H9 (cell line): ENCODE results near the gene FAM72C. TPM values are rescaled to one million over a fixed set of nuclear protein-coding genes. Genes with fewer than 3 reads are reported as not detected.
"Not testable (repeated sequence)": the region's sequence is repeated elsewhere in the genome, so short reads cannot be mapped to it uniquely, and the experiment has no call there.

Source experiments
- DNase-seq: peaks from one replicate; pipeline ENCODE4 v3.0.0-alpha.2; 2017
- H2AFZ ChIP-seq: one replicate; pipeline ENCODE4 v1.6.1; 2013; ENCODE audit warnings: mild to moderate bottlenecking, low read length, control low read depth, moderate library complexity
- H2AK5ac ChIP-seq: 2 replicates; pipeline ENCODE4 v1.6.1; 2013; ENCODE audit warnings: low read length, control low read depth, mixed read lengths; ENCODE audit not compliant: insufficient read length
- H2BK120ac ChIP-seq: one replicate; pipeline ENCODE4 v1.6.1; 2013; ENCODE audit warnings: low read depth, mild to moderate bottlenecking, low read length, control low read depth, inconsistent platforms; ENCODE audit not compliant: poor library complexity, severe bottlenecking
- H2BK12ac ChIP-seq: 2 replicates; pipeline ENCODE4 v1.6.1; 2013; ENCODE audit warnings: low read length, control low read depth, mixed read lengths, low read depth; ENCODE audit not compliant: insufficient read length
- H2BK15ac ChIP-seq: 2 replicates; pipeline ENCODE4 v1.6.1; 2013; ENCODE audit warnings: low read depth, low read length, control low read depth
- H2BK20ac ChIP-seq: one replicate; pipeline ENCODE4 v1.6.1; 2013; ENCODE audit warnings: low read depth, mild to moderate bottlenecking, low read length, control low read depth, inconsistent platforms; ENCODE audit not compliant: poor library complexity, severe bottlenecking
- H2BK5ac ChIP-seq: 2 replicates; pipeline ENCODE4 v1.6.1; 2013; ENCODE audit warnings: low read length, control low read depth, mixed read lengths; ENCODE audit not compliant: insufficient read length
- H3K14ac ChIP-seq: 2 replicates; pipeline ENCODE4 v1.6.1; 2013; ENCODE audit warnings: low read length, control low read depth; ENCODE audit not compliant: insufficient read depth
- H3K18ac ChIP-seq: 2 replicates; pipeline ENCODE4 v1.6.1; 2013; ENCODE audit warnings: low read depth, mild to moderate bottlenecking, mixed read lengths, low read length, control low read depth; ENCODE audit not compliant: insufficient read length
- H3K23ac ChIP-seq: 2 replicates; pipeline ENCODE4 v1.6.1; 2013; ENCODE audit warnings: low read length, control low read depth, mixed read lengths, low read depth; ENCODE audit not compliant: insufficient read length
- H3K23me2 ChIP-seq: 2 replicates; pipeline ENCODE4 v1.6.1; 2013; ENCODE audit warnings: low read depth, mild to moderate bottlenecking, mixed read lengths, low read length, control low read depth; ENCODE audit not compliant: insufficient read length, poor library complexity, severe bottlenecking
- H3K27ac ChIP-seq: 2 replicates; pipeline ENCODE4 v1.5.1; 2013; ENCODE audit warnings: low read length, control low read depth, mixed read lengths, low read depth; ENCODE audit not compliant: insufficient read length
- H3K27me3 ChIP-seq: 2 replicates; pipeline ENCODE4 v1.6.1; 2013; ENCODE audit warnings: low read length, control low read depth, inconsistent platforms; ENCODE audit not compliant: insufficient read depth
- H3K4ac ChIP-seq: 2 replicates; pipeline ENCODE4 v1.6.1; 2013; ENCODE audit warnings: low read depth, mild to moderate bottlenecking, control low read depth, inconsistent platforms, low read length, moderate library complexity
- H3K4me1 ChIP-seq: 2 replicates; pipeline ENCODE4 v1.6.1; 2013; ENCODE audit warnings: low read length, control low read depth, inconsistent platforms; ENCODE audit not compliant: insufficient read depth
- H3K4me2 ChIP-seq: 2 replicates; pipeline ENCODE4 v1.6.1; 2013; ENCODE audit warnings: low read length, control low read depth, mixed read lengths; ENCODE audit not compliant: insufficient read length, insufficient read depth
- H3K56ac ChIP-seq: 2 replicates; pipeline ENCODE4 v1.6.1; 2013; ENCODE audit warnings: low read depth, mild to moderate bottlenecking, mixed read lengths, low read length, control low read depth; ENCODE audit not compliant: insufficient read length
- H3K79me1 ChIP-seq: 2 replicates; pipeline ENCODE4 v1.6.1; 2013; ENCODE audit warnings: low read depth, mild to moderate bottlenecking, moderate library complexity, low read length, control low read depth, inconsistent platforms; ENCODE audit not compliant: insufficient read depth, poor library complexity, severe bottlenecking
- H3K79me2 ChIP-seq: 2 replicates; pipeline ENCODE4 v1.6.1; 2013; ENCODE audit warnings: low read length, control low read depth, inconsistent platforms; ENCODE audit not compliant: insufficient read depth
- H3K9ac ChIP-seq: 2 replicates; pipeline ENCODE4 v1.6.1; 2013; ENCODE audit warnings: low read length, control low read depth, mixed read lengths; ENCODE audit not compliant: insufficient read length; ENCODE audit errors: extremely low read depth
- H3K9me3 ChIP-seq: one replicate; pipeline ENCODE4 v1.6.1; 2013; ENCODE audit warnings: low read depth, low read length, inconsistent platforms; ENCODE audit not compliant: control insufficient read depth
- H3T11ph ChIP-seq: one replicate; pipeline ENCODE4 v1.6.1; 2013; ENCODE audit warnings: mild to moderate bottlenecking, low read length, control low read depth, inconsistent platforms
- H4K20me1 ChIP-seq: one replicate; pipeline ENCODE4 v1.6.1; 2013; ENCODE audit not compliant: control insufficient read depth, insufficient read length, insufficient read depth
- H4K5ac ChIP-seq: 2 replicates; pipeline ENCODE4 v1.6.1; 2013; ENCODE audit warnings: low read depth, mild to moderate bottlenecking, mixed read lengths, low read length, control low read depth; ENCODE audit not compliant: insufficient read length
- H4K8ac ChIP-seq: replicated peaks from 2 replicates; pipeline ENCODE4 v1.6.1; 2013; ENCODE audit warnings: low read length, control low read depth, mixed read lengths, low read depth; ENCODE audit not compliant: insufficient read length
- H4K91ac ChIP-seq: 2 replicates; pipeline ENCODE4 v1.6.1; 2013; ENCODE audit warnings: low read depth, mild to moderate bottlenecking, moderate library complexity, mixed read lengths, low read length, control low read depth; ENCODE audit not compliant: insufficient read length
- H3K27ac Mint-ChIP-seq, 3 experiments: 2 replicates in 2 of 3; 3 replicates in 1 of 3; pipeline ENCODE4 v1.8.0; 2020 to 2021; ENCODE audit warnings: mixed read lengths in 3 of 3, mild to moderate bottlenecking in 1 of 3, moderate library complexity in 1 of 3
- H3K27me3 Mint-ChIP-seq: 2 replicates; pipeline ENCODE4 v1.8.0; 2021; ENCODE audit warnings: low read depth, mild to moderate bottlenecking, moderate library complexity, mixed read lengths
- H3K36me3 Mint-ChIP-seq, 3 experiments: 2 replicates in 2 of 3; 3 replicates in 1 of 3; pipeline ENCODE4 v1.8.0; 2020 to 2021; ENCODE audit warnings: low read depth in 3 of 3, mixed read lengths in 3 of 3; ENCODE audit not compliant: insufficient read depth in 1 of 3
- H3K4me1 Mint-ChIP-seq, 2 experiments: 2 replicates each; pipeline ENCODE4 v1.8.0; 2020; ENCODE audit warnings: mixed read lengths in 2 of 2
- H3K4me3 Mint-ChIP-seq, 2 experiments: 2 replicates in 1 of 2; 3 replicates in 1 of 2; pipeline ENCODE4 v1.8.0; 2020 to 2021; ENCODE audit warnings: mild to moderate bottlenecking in 2 of 2, mixed read lengths in 2 of 2, moderate library complexity in 1 of 2
- H3K9me3 Mint-ChIP-seq, 2 experiments: 2 replicates in 1 of 2; 3 replicates in 1 of 2; pipeline ENCODE4 v1.8.0; 2020; ENCODE audit warnings: mild to moderate bottlenecking in 2 of 2, mixed read lengths in 2 of 2, moderate library complexity in 1 of 2
- WGBS: extraction: QIAGEN DNeasy Blood & Tissue Kit; methylation state at CpG from one replicate; pipeline ENCODE4 v1.1.7; 2013; ENCODE audit warnings: missing lambda C conversion rate, low lambda C conversion rate, mixed read lengths; ENCODE audit not compliant: insufficient read length; ENCODE audit errors: extremely low coverage; 5-methylcytosine and 5-hydroxymethylcytosine counted together
- total RNA-seq: library from RNA; stranded (reverse); gene quantifications from 2 replicates; pipeline ENCODE4 v1.2.1, GENCODE V29; 2021

Gene FAM72C
- total RNA-seq, 1 experiment from 2014 or later = 3.5 TPM

DNA sequence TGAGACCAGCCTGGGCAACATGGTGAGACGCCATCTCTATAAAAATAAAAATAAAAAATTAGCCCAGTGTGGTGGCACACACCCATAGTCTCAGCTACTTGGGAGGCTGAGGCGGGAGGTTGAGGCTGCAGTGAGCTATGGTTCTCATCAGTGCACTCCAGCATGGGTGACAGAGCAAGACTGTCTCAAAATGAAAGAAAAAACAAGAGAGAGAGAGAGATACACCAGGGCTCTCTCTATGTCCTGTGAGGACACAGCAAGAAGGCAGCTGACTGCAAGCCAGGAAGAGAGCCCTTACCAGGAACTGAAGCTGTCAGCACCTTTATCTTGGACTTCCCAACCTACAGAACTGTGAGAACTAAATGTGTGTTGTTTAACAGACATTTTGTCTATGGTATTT lies 32.1 kb downstream of the FAM72C start:
- not testable (repeated sequence) for H3K18ac ChIP-seq, H2BK15ac ChIP-seq, H3K79me2 ChIP-seq, DNase-seq, H3K4me1 ChIP-seq, H4K20me1 ChIP-seq, H3K9me3 ChIP-seq, H3K4ac ChIP-seq, H2AFZ ChIP-seq, H2AK5ac ChIP-seq, H3T11ph ChIP-seq, H3K9me3 Mint-ChIP-seq, H2BK12ac ChIP-seq, H4K91ac ChIP-seq, H3K4me2 ChIP-seq, H4K8ac ChIP-seq, H3K27ac Mint-ChIP-seq, H3K4me1 Mint-ChIP-seq, H3K79me1 ChIP-seq, H3K4me3 Mint-ChIP-seq, H2BK5ac ChIP-seq, H3K27me3 ChIP-seq, H3K23me2 ChIP-seq, H3K27me3 Mint-ChIP-seq, H3K56ac ChIP-seq, H3K27ac ChIP-seq, H3K23ac ChIP-seq, H3K9ac ChIP-seq, H2BK120ac ChIP-seq, H2BK20ac ChIP-seq, H4K5ac ChIP-seq, H3K36me3 Mint-ChIP-seq, H3K14ac ChIP-seq
- WGBS = no CpG with 5 or more reads among the region's 2 CpGs

DNA sequence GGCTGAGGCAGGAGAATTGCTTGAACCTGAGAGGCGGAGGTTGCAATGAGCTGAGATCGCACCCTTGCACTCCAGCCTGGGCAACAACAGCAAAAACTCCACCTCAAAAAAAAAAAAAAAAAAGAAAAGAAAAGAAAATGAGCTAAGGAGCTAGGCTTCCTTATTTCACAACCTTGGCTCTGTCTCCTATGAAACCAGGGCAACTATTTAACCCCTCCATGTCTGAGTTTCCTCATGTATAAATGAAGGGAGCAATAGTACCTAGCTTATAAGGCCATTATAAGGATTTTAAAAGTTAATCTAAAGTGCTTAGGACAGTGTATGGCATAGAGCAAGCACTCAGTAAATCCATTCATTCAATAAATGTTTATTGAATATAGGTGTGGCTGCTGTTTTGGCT lies 32.9 kb downstream of the FAM72C start:
- H3K27me3 ChIP-seq, H3K56ac ChIP-seq, DNase-seq: not testable (repeated sequence)

More for the DNA sequence above, 32.9 kb downstream of the FAM72C start:
- H3K79me2 ChIP-seq, H4K5ac ChIP-seq, H3K18ac ChIP-seq, H3K4ac ChIP-seq, H3K27ac ChIP-seq, H2BK20ac ChIP-seq, H3K27me3 Mint-ChIP-seq, H3K4me1 ChIP-seq, H3K4me2 ChIP-seq, H2AFZ ChIP-seq, H3K9ac ChIP-seq, H3K4me1 Mint-ChIP-seq, H2BK12ac ChIP-seq, H3K4me3 Mint-ChIP-seq, H3K27ac Mint-ChIP-seq, H3K23ac ChIP-seq, H4K8ac ChIP-seq, H2BK15ac ChIP-seq, H2BK5ac ChIP-seq, H2AK5ac ChIP-seq, H3K23me2 ChIP-seq, H3K9me3 Mint-ChIP-seq, H3K79me1 ChIP-seq, H3K36me3 Mint-ChIP-seq, H2BK120ac ChIP-seq, H4K20me1 ChIP-seq, H3K14ac ChIP-seq, H4K91ac ChIP-seq, H3T11ph ChIP-seq, H3K9me3 ChIP-seq: not testable (repeated sequence)
- no CpG with 5 or more reads among the region's 2 CpGs for WGBS
